ENCODE measurements around the gene SH2B2.

Gene SH2B2

DNA sequence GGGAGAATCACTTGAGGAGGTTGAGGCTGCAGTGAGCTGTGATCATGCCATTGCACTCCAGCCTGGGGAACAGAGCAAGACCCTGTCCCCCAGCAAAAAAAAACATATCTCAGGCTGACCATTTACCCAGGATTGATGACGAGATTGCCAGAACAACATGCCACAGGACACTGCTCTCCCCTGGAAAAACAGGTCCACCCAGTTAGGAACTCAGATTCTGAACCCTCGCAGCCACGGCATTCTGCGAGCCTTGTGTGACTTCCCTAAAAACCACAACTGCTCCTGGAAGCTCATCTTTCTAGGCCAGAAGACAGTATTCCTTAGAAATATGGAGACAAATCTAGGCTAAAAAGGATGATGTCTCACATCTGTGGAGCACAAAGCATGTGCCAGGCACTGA lies 42.1 kb upstream of the SH2B2 start:
- TF ChIP-seq OSR1 (CRISPR knock-in tag; IDR thresholded peaks at IDR 0.05) (no peak), ESRRG (CRISPR knock-in tag; IDR thresholded peaks at IDR 0.05) (no peak), SNAI2 (CRISPR knock-in tag; IDR thresholded peaks at IDR 0.05) (no peak), ISL1 (CRISPR knock-in tag; IDR thresholded peaks at IDR 0.05) (no peak), ZNF70 (CRISPR knock-in tag; IDR thresholded peaks at IDR 0.05) (no peak), PPARA (CRISPR knock-in tag; IDR thresholded peaks at IDR 0.05; ENCODE audit: borderline replicate concordance) (no peak), CSDC2 (CRISPR knock-in tag; IDR thresholded peaks at IDR 0.05) (no peak), BACH2 (CRISPR knock-in tag; IDR thresholded peaks at IDR 0.05; ENCODE audit: borderline replicate concordance) (no peak), ARNTL (CRISPR knock-in tag; IDR thresholded peaks at IDR 0.05; ENCODE audit: borderline replicate concordance, low read depth) (no peak), ZFP30 (CRISPR knock-in tag; IDR thresholded peaks at IDR 0.05) (no peak), ZNF565 (CRISPR knock-in tag; conservative IDR thresholded peaks at IDR 0.05; ENCODE audit: low read depth) (no peak), GLIS3 (CRISPR knock-in tag; IDR thresholded peaks at IDR 0.05) (no peak), TCF4 (CRISPR knock-in tag; IDR thresholded peaks at IDR 0.05; ENCODE audit: borderline replicate concordance) (no peak), RARB (CRISPR knock-in tag; IDR thresholded peaks at IDR 0.05) (no peak)
- TF ChIP-seq, protein P1, sequence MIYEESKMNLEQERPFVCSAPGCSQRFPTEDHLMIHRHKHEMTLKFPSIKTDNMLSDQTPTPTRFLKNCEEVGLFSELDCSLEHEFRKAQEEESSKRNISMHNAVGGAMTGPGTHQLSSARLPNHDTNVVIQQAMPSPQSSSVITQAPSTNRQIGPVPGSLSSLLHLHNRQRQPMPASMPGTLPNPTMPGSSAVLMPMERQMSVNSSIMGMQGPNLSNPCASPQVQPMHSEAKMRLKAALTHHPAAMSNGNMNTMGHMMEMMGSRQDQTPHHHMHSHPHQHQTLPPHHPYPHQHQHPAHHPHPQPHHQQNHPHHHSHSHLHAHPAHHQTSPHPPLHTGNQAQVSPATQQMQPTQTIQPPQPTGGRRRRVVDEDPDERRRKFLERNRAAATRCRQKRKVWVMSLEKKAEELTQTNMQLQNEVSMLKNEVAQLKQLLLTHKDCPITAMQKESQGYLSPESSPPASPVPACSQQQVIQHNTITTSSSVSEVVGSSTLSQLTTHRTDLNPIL (CRISPR knock-in tag; IDR thresholded peaks at IDR 0.05; ENCODE audit: low read depth), result no peak
- TF ChIP-seq, protein P2, sequence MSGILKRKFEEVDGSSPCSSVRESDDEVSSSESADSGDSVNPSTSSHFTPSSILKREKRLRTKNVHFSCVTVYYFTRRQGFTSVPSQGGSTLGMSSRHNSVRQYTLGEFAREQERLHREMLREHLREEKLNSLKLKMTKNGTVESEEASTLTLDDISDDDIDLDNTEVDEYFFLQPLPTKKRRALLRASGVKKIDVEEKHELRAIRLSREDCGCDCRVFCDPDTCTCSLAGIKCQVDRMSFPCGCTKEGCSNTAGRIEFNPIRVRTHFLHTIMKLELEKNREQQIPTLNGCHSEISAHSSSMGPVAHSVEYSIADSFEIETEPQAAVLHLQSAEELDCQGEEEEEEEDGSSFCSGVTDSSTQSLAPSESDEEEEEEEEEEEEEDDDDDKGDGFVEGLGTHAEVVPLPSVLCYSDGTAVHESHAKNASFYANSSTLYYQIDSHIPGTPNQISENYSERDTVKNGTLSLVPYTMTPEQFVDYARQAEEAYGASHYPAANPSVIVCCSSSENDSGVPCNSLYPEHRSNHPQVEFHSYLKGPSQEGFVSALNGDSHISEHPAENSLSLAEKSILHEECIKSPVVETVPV (CRISPR knock-in tag; IDR thresholded peaks at IDR 0.05), result no peak
- TF ChIP-seq, protein P3, sequence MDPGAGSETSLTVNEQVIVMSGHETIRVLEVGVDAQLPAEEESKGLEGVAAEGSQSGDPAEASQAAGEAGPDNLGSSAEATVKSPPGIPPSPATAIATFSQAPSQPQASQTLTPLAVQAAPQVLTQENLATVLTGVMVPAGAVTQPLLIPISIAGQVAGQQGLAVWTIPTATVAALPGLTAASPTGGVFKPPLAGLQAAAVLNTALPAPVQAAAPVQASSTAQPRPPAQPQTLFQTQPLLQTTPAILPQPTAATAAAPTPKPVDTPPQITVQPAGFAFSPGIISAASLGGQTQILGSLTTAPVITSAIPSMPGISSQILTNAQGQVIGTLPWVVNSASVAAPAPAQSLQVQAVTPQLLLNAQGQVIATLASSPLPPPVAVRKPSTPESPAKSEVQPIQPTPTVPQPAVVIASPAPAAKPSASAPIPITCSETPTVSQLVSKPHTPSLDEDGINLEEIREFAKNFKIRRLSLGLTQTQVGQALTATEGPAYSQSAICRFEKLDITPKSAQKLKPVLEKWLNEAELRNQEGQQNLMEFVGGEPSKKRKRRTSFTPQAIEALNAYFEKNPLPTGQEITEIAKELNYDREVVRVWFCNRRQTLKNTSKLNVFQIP (CRISPR knock-in tag; IDR thresholded peaks at IDR 0.05; ENCODE audit: borderline replicate concordance, low read depth), result no peak
- TF ChIP-seq, protein P4, sequence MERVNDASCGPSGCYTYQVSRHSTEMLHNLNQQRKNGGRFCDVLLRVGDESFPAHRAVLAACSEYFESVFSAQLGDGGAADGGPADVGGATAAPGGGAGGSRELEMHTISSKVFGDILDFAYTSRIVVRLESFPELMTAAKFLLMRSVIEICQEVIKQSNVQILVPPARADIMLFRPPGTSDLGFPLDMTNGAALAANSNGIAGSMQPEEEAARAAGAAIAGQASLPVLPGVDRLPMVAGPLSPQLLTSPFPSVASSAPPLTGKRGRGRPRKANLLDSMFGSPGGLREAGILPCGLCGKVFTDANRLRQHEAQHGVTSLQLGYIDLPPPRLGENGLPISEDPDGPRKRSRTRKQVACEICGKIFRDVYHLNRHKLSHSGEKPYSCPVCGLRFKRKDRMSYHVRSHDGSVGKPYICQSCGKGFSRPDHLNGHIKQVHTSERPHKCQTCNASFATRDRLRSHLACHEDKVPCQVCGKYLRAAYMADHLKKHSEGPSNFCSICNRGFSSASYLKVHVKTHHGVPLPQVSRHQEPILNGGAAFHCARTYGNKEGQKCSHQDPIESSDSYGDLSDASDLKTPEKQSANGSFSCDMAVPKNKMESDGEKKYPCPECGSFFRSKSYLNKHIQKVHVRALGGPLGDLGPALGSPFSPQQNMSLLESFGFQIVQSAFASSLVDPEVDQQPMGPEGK (CRISPR knock-in tag; IDR thresholded peaks at IDR 0.05; ENCODE audit: borderline replicate concordance), result no peak
- TF ChIP-seq, protein P5, sequence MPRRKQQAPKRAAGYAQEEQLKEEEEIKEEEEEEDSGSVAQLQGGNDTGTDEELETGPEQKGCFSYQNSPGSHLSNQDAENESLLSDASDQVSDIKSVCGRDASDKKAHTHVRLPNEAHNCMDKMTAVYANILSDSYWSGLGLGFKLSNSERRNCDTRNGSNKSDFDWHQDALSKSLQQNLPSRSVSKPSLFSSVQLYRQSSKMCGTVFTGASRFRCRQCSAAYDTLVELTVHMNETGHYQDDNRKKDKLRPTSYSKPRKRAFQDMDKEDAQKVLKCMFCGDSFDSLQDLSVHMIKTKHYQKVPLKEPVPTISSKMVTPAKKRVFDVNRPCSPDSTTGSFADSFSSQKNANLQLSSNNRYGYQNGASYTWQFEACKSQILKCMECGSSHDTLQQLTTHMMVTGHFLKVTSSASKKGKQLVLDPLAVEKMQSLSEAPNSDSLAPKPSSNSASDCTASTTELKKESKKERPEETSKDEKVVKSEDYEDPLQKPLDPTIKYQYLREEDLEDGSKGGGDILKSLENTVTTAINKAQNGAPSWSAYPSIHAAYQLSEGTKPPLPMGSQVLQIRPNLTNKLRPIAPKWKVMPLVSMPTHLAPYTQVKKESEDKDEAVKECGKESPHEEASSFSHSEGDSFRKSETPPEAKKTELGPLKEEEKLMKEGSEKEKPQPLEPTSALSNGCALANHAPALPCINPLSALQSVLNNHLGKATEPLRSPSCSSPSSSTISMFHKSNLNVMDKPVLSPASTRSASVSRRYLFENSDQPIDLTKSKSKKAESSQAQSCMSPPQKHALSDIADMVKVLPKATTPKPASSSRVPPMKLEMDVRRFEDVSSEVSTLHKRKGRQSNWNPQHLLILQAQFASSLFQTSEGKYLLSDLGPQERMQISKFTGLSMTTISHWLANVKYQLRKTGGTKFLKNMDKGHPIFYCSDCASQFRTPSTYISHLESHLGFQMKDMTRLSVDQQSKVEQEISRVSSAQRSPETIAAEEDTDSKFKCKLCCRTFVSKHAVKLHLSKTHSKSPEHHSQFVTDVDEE (CRISPR knock-in tag; IDR thresholded peaks at IDR 0.05), result no peak
- no peak for ATAC-seq

DNA sequence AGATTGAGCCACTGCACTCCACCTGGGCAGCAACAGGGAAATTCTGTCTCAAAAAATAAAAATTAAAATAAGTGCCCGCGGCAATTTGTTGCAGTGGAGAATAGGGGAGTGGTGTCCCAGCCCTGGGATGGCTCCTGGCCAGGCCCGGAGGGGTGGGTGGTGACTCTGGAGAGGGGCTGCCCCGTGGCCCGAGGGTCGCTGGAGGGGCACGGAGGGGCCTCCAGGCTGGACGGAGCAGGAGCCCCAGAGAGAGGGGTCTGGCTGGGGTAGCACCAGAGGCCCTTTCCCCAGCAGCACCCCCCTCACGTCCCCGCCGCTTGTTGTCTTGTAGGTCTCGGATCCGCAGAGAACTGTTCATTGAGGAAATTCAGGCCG lies 38.6 kb upstream of the SH2B2 start:
- TF ChIP-seq ZFP3 (CRISPR knock-in tag; IDR thresholded peaks at IDR 0.05) (no peak), TOX (CRISPR knock-in tag; IDR thresholded peaks at IDR 0.05; ENCODE audit: borderline replicate concordance) (no peak), TCF4 (CRISPR knock-in tag; IDR thresholded peaks at IDR 0.05; ENCODE audit: borderline replicate concordance) (no peak), CSDC2 (CRISPR knock-in tag; IDR thresholded peaks at IDR 0.05) (no peak), ZNF70 (CRISPR knock-in tag; IDR thresholded peaks at IDR 0.05) (no peak)
- no peak for ATAC-seq
